GM18909 (cell line): ENCODE measurements around the gene CDC42BPB.

Experiments
- ATAC-seq: cut with Tn5 transposase; IDR thresholded peaks from one replicate; pipeline ENCODE4 v1.9.1; 2021; ENCODE audit warnings: mild to moderate bottlenecking; ENCODE audit not compliant: unreplicated experiment, poor library complexity

CDC42BPB gene

GRCh38 chr14:102971314-102971713 lies 86.0 kb downstream of the CDC42BPB start:
- ATAC-seq, result no peak

GRCh38 chr14:102970496-102970895 lies 86.9 kb downstream of the CDC42BPB start:
- no peak for ATAC-seq

- ATAC-seq, result no peak
These were observed 87.4 kb downstream of the CDC42BPB start for GRCh38 chr14:102969901-102970300.

GRCh38 chr14:102969060-102969791 lies 88.1 kb downstream of the CDC42BPB start:
- no peak for ATAC-seq

DNA sequence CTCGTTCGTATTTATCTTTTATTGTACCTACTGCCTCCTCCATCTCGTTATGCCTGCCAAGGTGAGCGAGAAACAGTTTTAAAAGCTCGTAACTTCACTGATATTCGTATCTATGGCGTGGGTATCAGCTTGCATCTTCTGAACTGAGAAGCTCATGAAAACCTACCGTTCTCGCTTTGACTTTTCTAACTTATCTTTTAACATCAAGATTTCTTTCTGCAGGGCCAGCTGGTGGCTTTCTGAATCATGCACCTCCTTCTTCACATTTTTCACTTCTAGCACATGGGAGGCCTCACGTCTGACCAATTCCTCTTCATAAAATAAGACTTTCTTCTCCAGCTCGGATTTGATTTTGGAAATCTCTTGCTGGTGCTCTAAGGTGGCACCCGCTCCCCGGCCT lies 89.0 kb downstream of the CDC42BPB start:
- ATAC-seq, result no peak

- no peak for ATAC-seq
These were observed 89.9 kb downstream of the CDC42BPB start for GRCh38 chr14:102967506-102967795.

DNA sequence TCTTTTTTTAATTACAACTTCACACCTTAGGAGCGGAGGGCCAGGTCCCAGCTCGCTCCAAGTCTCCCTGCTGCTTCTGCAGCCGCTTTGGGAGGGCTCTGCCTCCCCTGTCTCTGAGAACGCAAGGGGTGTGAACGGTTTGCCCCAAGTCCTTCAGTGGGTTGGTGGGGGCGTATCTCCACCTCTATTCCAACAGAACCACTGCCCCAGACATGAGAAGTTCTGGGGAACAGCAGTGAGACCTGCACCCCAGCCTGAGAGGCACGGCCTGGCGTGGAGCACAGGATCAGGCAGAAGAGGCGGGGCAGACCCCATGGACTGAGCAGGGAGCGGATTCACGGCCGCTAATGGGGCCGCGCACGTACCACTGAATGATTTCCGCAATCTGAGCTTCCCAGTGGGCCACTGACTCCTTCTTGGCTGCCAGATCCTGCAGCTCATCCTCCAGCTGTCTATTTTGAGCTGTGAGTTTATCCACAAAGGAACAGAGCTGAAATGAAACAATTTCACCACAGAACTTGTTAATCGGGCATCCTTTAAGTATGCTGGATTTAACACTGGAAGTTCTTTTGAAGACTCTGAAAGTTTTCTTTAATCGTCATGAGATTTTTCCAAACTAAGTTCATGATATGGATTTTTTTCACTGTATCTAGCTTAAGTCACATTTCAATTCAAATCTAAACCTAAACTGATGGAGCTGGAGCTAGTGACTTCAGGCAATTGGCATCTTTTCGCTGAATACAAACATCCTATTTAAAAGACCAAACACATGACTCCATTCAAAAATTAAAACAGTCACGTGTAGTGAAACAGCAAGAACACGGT lies 90.5 kb downstream of the CDC42BPB start:
- no peak for ATAC-seq

DNA sequence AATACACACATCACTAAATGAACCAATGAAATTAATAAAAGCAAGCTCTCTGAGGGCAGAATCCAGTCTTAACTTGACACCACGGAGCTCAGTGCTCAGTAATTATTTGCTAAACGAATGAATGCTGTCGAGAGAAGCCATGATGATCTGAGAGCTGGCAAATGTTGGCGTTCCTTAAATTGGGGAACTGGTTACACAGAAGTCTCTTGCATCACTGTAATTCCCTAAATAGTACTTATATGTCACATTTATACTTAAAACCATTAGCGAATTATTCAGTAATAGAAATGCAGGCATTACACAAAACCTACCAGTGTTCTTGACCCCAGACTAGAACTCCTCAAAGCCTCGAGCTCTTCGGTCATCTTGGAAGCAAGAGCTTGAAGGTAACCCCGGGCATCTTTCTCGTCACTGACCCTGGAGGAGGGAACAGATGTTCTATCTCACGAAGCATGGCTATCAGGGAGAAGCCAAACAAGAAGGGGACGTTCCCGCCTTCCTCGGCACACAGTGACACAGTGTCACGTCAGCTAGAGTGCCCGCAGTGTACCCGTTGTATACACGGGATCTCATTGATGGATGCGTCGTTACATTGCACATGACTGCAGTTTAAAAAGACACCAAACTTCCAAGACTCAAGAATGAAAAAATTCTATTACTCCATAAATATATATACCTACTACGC lies 91.2 kb downstream of the CDC42BPB start:
- ATAC-seq, result no peak

DNA sequence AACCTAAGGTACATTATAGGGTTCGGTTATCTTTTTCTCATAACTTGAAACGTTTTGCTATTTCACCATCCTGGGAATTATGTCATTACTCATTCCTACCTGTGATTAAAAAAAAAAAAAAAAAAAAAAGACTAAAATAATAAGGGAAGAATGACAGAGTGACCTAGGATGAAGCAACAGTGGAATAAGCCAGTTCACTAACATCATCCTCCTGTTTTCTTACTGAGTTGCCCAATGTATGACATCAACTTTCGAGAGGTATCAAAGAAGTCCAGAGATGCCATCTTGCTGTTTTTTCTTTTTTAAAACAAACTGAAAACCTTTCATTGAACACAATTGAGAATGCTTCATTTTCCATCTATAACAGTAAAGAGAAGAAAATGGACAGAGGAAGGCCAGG lies 92.1 kb downstream of the CDC42BPB start:
- no peak for ATAC-seq

GRCh38 chr14:102964152-102964730 lies 93.1 kb downstream of the CDC42BPB start:
- ATAC-seq, result no peak

DNA sequence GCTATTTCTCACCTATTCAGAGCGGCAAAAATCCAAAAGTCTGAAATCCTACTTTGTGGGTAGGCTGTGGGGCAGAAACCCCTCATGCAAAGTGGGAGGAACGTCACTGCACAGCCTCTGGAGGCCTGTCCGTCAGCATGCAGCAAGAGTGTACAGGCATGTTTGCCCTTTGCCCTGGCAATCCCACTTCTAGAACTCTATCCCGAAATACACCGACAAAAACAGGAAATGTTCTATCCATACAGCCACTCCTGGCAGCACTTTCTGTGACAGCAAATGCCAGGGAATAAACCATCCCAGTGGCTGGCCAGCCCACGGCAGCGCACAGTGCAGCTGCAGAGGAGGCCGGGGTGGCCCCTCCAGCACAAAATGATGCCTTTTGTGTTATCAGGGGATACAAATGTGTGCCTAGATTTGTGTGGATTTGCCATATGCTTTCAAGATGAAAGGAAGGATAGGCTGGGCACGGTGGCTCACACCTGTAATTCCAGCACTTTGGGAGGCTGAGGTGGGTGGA lies 95.2 kb downstream of the CDC42BPB start:
- no peak for ATAC-seq

DNA sequence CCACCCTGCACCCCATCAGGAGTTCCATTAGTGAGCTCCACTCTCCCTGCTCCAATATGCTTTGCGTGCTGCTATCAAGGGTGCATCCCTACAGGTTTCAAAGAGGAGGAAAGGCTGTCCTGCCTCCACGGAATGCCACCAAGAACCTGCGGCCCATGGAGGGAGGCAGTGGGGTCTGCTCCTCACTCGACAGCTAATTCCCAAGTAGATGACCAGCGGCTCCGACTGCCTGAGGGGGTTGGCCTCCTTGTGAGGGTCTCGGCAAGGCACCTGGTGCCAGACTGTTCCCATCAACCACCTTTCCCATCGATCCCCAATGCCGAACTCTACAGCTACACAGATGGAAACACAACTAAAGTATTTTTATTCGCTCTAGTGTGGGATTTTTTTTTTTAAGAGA lies 98.9 kb downstream of the CDC42BPB start:
- no peak for ATAC-seq

DNA sequence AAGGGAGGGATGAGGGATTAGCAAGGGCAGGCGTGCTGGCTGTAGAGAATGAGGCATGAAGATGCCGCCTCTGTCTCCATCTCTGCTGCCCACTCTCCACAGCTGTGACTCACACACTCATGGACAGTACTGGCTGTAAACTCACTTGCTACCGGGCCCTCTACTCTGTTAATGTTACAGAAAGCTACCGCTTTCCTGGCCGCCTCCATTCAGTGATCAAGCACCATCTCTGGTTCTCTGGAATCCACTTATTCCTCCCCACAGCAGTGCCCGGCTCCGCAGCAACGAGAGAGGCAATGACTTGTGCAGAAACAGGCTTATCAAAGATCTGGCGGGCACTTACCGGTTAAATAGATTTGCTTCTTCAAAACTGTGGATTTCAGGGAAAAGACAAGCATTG lies 100.1 kb downstream of the CDC42BPB start:
- ATAC-seq, result no peak

GRCh38 chr14:102955636-102956408 lies 101.5 kb downstream of the CDC42BPB start:
- no peak for ATAC-seq

GRCh38 chr14:102954081-102954789 lies 103.1 kb downstream of the CDC42BPB start:
- ATAC-seq, result no peak

GRCh38 chr14:102953100-102953499 lies 104.2 kb downstream of the CDC42BPB start:
- ATAC-seq, result no peak

DNA sequence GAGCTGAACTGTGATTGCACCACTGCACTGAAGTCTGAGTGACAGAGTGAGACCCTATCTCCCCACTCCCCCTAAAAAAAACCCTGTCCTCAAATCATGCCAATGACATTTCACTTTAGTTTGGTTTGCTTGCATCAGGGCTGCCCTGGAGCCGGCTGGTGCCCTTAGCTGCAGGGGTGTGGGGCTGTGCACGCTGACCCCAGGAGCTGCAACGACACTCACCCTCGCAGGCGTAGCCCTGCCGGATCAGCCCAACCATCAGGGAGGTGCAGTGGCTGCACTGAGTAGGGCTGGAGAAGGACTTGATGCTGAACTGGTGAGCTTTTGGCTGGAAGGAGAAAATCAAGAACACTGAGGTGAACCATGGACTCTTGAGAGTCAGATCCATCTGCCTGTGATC lies 105.1 kb downstream of the CDC42BPB start:
- no peak for ATAC-seq

- ATAC-seq, result no peak
These were observed 105.5 kb downstream of the CDC42BPB start for GRCh38 chr14:102951799-102952198.

DNA sequence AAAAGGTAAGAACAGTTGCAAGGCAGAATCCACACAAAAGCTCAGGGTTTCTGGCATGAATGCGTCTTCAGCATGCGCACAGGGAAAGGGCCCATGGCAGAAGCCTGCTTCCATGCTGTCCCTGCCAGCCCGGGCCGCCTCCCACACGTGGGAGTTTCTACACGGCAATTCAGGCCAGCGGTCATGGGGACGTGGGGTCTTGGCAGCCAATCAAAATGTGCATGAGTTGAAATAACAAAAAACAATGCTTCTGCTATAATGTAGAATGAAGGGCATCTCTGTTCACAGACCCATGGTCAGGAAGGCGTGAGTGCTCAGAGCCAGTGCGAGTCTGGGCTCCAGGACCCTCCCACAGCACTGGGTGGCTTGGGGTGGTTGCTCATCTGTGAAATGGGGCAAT lies 106.3 kb downstream of the CDC42BPB start:
- no peak for ATAC-seq
